ENCODE measurements around the gene GTF2H2C. TPM values are rescaled to one million over a fixed set of nuclear protein-coding genes. Genes with fewer than 3 reads are reported as not detected.
"Not testable (repeated sequence)": the region's sequence is repeated elsewhere in the genome, so short reads cannot be mapped to it uniquely, and the experiment has no call there.

The GTF2H2C gene
- total and polyA plus RNA-seq, 4 experiments from 2014 or later, result 18.3 to 48.0 (median 32.7) TPM

DNA sequence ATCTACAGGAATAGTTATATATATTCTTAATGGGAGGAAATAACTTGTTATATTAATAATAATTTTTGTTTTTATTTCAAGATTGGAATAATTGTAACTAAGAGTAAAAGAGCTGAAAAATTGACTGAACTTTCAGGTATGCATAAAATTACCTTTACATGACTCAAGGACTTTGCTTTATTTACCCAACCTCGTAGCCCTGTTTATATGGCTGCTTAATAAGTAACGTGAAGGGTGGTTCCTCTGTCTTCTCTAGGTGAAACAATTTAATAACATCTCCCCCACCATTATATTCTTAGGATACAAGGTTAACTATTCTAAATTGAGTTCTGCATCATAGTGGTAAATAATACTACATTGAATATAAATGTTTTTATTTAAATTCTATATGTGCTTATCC lies 8.1 kb downstream of the GTF2H2C start:
- H3K4me3 ChIP-seq (ENCODE audit: low read length in 2 of 2); H3K36me3 ChIP-seq (ENCODE audit: insufficient read depth, low read length); H3K4me3 Mint-ChIP-seq; POLR2A ChIA-PET (ENCODE audit: partially characterized antibody); H3K27me3 ChIP-seq (ENCODE audit: insufficient read depth, low read length); H3K9me3 Mint-ChIP-seq; H3K36me3 Mint-ChIP-seq; H3K27ac ChIP-seq (ENCODE audit: low read depth, low read length); H3K4me1 Mint-ChIP-seq; CTCF ChIA-PET (ENCODE audit: partially characterized antibody); H3K27ac Mint-ChIP-seq; H3K27me3 Mint-ChIP-seq; intact Hi-C loops (cut with micrococcal nuclease); DNase-seq; H3K9me3 ChIP-seq (ENCODE audit: control insufficient read depth in 1 of 2, low read length in 2 of 2); H3K4me1 ChIP-seq (ENCODE audit: insufficient read depth, low read length): not testable (repeated sequence)

- intact Hi-C loops (cut with micrococcal nuclease); H3K27me3 Mint-ChIP-seq; H3K4me1 Mint-ChIP-seq: not testable (repeated sequence)
These were observed 23.4 kb downstream of the GTF2H2C start for GRCh38 chr5:69583356-69583755.

GRCh38 chr5:69596114-69596840 lies 36.3 kb downstream of the GTF2H2C start:
- H3K36me3 ChIP-seq (ENCODE audit: insufficient read depth, low read length); H3K4me1 ChIP-seq (ENCODE audit: insufficient read depth, low read length); DNase-seq; intact Hi-C loops (cut with micrococcal nuclease); H3K27me3 Mint-ChIP-seq; H3K9me3 ChIP-seq (ENCODE audit: control insufficient read depth in 1 of 2, low read length in 2 of 2); H3K4me1 Mint-ChIP-seq; H3K36me3 Mint-ChIP-seq; H3K27ac ChIP-seq (ENCODE audit: low read depth, low read length); H3K27me3 ChIP-seq (ENCODE audit: insufficient read depth, low read length); H3K9me3 Mint-ChIP-seq; CTCF ChIA-PET (ENCODE audit: partially characterized antibody); H3K4me3 ChIP-seq (ENCODE audit: low read length in 2 of 2); POLR2A ChIA-PET (ENCODE audit: partially characterized antibody); H3K4me3 Mint-ChIP-seq; H3K27ac Mint-ChIP-seq: not testable (repeated sequence)

More at GRCh38 chr5:69583356-69583755, 23.4 kb downstream of the GTF2H2C start:
- POLR2A ChIA-PET (ENCODE audit: partially characterized antibody); H3K27ac Mint-ChIP-seq; H3K27me3 ChIP-seq (ENCODE audit: insufficient read depth, low read length); H3K9me3 ChIP-seq (ENCODE audit: control insufficient read depth in 1 of 2, low read length in 2 of 2); H3K4me3 Mint-ChIP-seq; CTCF ChIA-PET (ENCODE audit: partially characterized antibody); H3K9me3 Mint-ChIP-seq; H3K4me3 ChIP-seq (ENCODE audit: low read length in 2 of 2); H3K27ac ChIP-seq (ENCODE audit: low read depth, low read length); H3K4me1 ChIP-seq (ENCODE audit: insufficient read depth, low read length); H3K36me3 Mint-ChIP-seq; H3K36me3 ChIP-seq (ENCODE audit: insufficient read depth, low read length); DNase-seq: not testable (repeated sequence)

- intact Hi-C loops (cut with micrococcal nuclease); H3K4me1 Mint-ChIP-seq; H3K27me3 ChIP-seq (ENCODE audit: insufficient read depth, low read length); H3K9me3 ChIP-seq (ENCODE audit: control insufficient read depth in 1 of 2, low read length in 2 of 2); H3K27ac Mint-ChIP-seq; H3K4me1 ChIP-seq (ENCODE audit: insufficient read depth, low read length); H3K4me3 ChIP-seq (ENCODE audit: low read length in 2 of 2); H3K27ac ChIP-seq (ENCODE audit: low read depth, low read length); POLR2A ChIA-PET (ENCODE audit: partially characterized antibody); H3K9me3 Mint-ChIP-seq; H3K36me3 ChIP-seq (ENCODE audit: insufficient read depth, low read length); CTCF ChIA-PET (ENCODE audit: partially characterized antibody); DNase-seq; H3K36me3 Mint-ChIP-seq; H3K4me3 Mint-ChIP-seq; H3K27me3 Mint-ChIP-seq: not testable (repeated sequence)
These were observed 42.0 kb downstream of the GTF2H2C start for GRCh38 chr5:69601947-69602346.

DNA sequence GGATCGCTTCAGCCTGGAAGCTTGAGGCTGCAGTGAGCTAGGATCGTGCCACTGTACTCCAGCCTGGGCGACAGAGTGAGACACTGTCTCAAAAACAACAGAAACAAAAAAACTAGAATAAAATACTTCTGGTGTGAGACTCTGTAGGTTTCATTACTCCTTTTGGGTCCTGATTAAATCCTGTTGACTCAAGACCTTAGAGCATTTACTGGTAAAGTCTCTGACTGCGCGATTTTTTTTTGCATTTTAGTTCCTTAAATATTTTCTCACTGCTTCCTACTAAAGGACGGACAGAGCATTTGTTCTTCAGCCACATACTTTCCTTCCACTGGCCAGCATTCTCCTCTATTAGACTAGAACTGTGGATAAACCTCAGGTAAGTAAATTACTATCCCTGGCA lies 46.8 kb downstream of the GTF2H2C start:
- DNase-seq, result not testable (repeated sequence)

DNA sequence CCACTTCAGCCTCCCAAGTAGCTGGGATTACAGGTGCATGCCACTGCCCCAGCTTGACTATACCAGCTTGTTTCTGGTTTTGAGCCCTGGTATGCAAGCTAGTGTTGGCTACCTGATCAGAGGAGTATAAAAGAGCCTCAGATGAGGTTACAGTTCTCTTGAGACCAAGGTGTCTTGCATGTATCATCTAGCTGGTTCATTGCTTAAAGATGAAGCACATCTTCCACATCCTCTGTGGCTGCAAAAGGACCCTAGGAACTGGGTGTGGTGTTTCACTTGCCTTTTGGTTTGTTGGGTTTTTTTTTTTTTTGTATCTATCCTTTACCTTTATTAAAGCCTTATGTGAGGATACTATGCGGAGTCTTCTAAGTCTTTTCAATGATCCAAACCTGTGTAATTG lies 47.8 kb downstream of the GTF2H2C start:
- H3K27me3 Mint-ChIP-seq; H3K27ac ChIP-seq (ENCODE audit: low read depth, low read length); H3K4me1 ChIP-seq (ENCODE audit: insufficient read depth, low read length); DNase-seq; H3K4me3 ChIP-seq (ENCODE audit: low read length in 2 of 2); H3K36me3 Mint-ChIP-seq; H3K27me3 ChIP-seq (ENCODE audit: insufficient read depth, low read length); H3K27ac Mint-ChIP-seq; H3K36me3 ChIP-seq (ENCODE audit: insufficient read depth, low read length); intact Hi-C loops (cut with micrococcal nuclease); H3K4me3 Mint-ChIP-seq; H3K9me3 ChIP-seq (ENCODE audit: control insufficient read depth in 1 of 2, low read length in 2 of 2); CTCF ChIA-PET (ENCODE audit: partially characterized antibody); H3K9me3 Mint-ChIP-seq; H3K4me1 Mint-ChIP-seq; POLR2A ChIA-PET (ENCODE audit: partially characterized antibody): not testable (repeated sequence)

More for the DNA sequence above, 46.8 kb downstream of the GTF2H2C start:
- CTCF ChIA-PET (ENCODE audit: partially characterized antibody); H3K4me1 Mint-ChIP-seq; H3K27ac ChIP-seq (ENCODE audit: low read depth, low read length); POLR2A ChIA-PET (ENCODE audit: partially characterized antibody); H3K4me3 ChIP-seq (ENCODE audit: low read length in 2 of 2); H3K36me3 Mint-ChIP-seq; H3K36me3 ChIP-seq (ENCODE audit: insufficient read depth, low read length); H3K27me3 Mint-ChIP-seq; intact Hi-C loops (cut with micrococcal nuclease); H3K4me3 Mint-ChIP-seq; H3K9me3 Mint-ChIP-seq; H3K4me1 ChIP-seq (ENCODE audit: insufficient read depth, low read length); H3K9me3 ChIP-seq (ENCODE audit: control insufficient read depth in 1 of 2, low read length in 2 of 2); H3K27me3 ChIP-seq (ENCODE audit: insufficient read depth, low read length); H3K27ac Mint-ChIP-seq: not testable (repeated sequence)

GRCh38 chr5:69608861-69609496 lies 49.0 kb downstream of the GTF2H2C start:
- H3K36me3 ChIP-seq (ENCODE audit: insufficient read depth, low read length); H3K9me3 Mint-ChIP-seq; H3K36me3 Mint-ChIP-seq; H3K4me3 Mint-ChIP-seq; H3K4me1 Mint-ChIP-seq; H3K27me3 Mint-ChIP-seq; H3K27ac ChIP-seq (ENCODE audit: low read depth, low read length); H3K27me3 ChIP-seq (ENCODE audit: insufficient read depth, low read length); H3K4me1 ChIP-seq (ENCODE audit: insufficient read depth, low read length); H3K9me3 ChIP-seq (ENCODE audit: control insufficient read depth in 1 of 2, low read length in 2 of 2); POLR2A ChIA-PET (ENCODE audit: partially characterized antibody); H3K4me3 ChIP-seq (ENCODE audit: low read length in 2 of 2); intact Hi-C loops (cut with micrococcal nuclease); DNase-seq; H3K27ac Mint-ChIP-seq; CTCF ChIA-PET (ENCODE audit: partially characterized antibody): not testable (repeated sequence)

DNA sequence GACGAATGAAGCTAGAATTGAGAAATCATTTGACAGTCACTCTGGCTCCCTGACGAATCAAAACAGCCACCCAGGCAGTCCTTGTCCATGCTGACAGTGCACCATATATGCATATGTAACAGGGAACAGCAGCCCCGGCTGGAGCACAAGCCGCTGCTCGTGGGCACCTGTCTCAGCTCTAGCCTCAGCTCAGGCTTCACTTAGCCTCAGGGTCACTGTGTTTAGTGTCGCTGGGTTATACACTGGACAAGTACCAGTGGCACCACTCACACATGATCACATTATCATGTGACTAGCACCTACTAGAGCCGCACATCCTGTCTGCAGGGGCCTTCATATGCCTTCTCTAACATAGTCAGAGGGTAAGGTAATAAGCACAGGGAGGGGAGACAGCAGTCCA lies 54.9 kb downstream of the GTF2H2C start:
- H3K27me3 Mint-ChIP-seq; intact Hi-C loops (cut with micrococcal nuclease); DNase-seq; H3K9me3 Mint-ChIP-seq; H3K27me3 ChIP-seq (ENCODE audit: insufficient read depth, low read length); H3K4me1 ChIP-seq (ENCODE audit: insufficient read depth, low read length); H3K4me3 ChIP-seq (ENCODE audit: low read length in 2 of 2); H3K9me3 ChIP-seq (ENCODE audit: control insufficient read depth in 1 of 2, low read length in 2 of 2); H3K27ac ChIP-seq (ENCODE audit: low read depth, low read length); H3K4me3 Mint-ChIP-seq; H3K27ac Mint-ChIP-seq; CTCF ChIA-PET (ENCODE audit: partially characterized antibody); H3K36me3 Mint-ChIP-seq; H3K36me3 ChIP-seq (ENCODE audit: insufficient read depth, low read length); H3K4me1 Mint-ChIP-seq; POLR2A ChIA-PET (ENCODE audit: partially characterized antibody): not testable (repeated sequence)

Data from CD4-positive, alpha-beta memory T cell (primary cell).